ENCODE data around the gene VSIG2.

VSIG2 gene

DNA sequence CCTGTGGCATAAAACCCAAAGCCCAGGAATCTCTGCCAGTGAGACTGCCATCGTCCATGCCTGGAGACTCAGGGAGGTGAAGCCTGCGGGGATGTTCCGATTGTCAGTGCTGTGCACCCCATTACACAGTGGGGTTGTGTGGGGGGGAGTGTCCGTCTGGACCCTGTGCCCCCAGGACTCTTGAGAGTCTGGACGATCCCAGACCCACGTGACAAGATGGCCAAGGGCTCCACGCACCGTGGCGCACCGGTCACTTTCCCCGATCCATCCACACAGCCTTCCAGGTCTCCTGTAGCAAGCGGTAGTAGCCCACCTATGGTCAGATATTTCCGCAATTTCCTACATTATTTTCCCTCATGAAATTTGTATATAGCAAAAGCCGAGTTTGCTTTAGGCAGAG is 33.3 kb downstream of the VSIG2 start:
- FAIRE-seq = no peak

DNA sequence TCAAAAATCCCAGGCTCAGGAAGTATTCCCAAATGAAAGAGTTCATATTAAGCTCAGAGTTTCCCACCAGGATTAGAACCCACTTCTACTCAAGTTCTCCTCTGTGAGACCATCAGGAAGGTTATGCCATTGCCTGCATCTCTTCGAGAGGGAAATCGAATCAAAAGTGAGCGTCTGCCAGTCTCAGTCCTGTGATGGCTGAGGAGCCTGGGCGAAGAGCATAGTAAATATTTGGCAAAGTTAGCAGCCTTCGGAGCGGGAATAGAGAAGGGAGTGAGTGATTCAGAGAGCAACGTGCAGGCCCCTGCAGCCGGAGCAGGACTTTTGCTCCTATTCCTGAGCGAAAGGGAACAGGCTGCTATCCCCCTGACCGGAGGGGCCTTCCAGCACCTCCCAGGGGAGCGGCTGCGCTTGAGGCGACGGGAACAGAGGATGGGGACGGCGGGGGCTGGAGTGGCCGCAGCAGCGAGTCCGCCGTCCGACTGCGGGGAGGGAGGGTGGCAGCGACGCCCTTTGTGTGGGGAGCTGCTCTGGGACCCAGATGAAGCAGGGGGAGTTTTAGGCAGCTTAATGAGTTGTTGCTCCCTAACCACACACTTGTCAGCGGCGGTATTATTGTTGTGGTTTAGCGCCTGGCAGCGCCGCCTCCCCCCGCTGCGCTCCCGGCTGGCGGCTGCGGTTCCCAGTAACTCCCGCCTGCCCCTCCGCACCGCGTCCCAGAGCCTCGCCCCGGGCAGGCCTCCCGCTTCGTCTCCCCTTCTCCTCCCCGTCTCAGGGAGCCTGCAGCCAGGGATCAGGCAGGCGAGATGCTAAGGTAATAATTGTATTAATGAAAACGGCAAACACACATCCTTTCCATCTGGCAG is 34.0 kb downstream of the VSIG2 start:
- FAIRE-seq = no peak

DNA sequence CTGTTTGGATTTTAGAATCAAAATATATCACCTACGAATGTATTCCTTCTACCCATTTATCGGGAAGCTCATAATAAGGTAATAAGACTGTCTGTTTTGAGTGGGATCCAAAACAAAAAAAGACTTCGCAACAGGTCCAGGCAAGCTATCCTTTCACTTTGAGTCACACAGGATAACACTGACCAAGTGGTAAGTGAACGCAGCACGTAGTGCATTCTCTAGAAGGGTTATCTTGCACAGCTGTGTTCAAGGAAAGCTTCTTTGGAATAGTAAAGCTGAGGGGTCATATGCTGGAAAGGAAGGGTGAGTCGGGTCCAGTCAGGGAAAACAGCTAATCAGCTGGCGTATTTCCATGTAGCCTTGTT is 34.7 kb downstream of the VSIG2 start:
- FAIRE-seq = no peak

DNA sequence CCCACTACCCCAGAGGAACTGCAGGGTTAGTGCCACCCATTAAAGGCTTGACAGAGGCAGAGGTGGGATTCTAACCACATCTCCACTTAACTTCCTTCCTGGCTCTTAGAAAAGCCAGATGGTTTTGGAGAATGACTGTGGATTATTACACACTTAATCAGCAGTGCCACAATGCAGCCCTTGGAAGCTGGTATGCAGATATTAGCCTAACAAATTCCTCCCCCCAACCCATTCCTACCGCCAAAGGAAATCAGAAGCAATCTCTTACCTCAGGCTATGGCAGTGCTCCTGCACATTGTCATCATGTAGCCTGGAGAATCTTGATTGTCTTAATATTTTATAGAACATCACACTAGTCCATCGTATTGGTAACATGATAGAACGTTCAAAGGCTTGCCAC is 35.5 kb downstream of the VSIG2 start:
- no peak for FAIRE-seq

DNA sequence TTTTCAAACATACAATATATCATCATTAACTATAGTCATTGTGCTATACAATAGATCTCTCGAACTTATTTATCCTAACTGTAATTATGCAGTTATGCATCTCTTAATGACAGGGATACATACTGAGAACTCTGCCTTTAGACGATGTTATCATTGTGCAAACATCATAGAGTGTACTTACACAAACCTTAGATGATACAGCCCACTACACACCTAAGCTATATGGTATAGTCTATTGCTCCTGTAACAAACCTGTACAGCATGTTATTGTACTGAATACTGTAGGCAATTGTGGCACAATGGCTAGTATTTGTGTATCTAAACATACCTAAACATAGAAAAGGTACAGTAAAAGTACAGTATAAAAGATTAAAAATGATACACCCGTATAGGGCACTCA is 39.7 kb downstream of the VSIG2 start:
- no peak for FAIRE-seq

DNA sequence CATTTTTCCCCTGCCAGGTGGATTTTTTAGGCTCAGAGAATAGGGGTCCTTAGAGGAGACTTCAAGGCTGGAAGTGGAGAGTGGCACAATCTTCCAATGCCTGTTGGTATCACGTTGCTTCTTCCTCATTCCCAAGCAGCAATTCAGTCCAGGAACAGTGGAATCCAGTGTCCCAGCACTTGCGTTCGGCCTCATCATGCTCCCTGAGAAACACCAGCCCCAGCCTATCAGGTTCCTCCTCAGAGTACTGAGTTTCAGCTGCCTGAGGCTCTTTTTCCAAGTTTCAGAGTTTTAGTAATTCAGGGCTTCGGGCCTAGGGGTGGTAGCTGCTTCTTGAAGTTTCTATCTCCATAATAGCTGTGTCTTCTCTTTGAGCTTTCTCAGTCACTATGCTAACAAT is 44.2 kb downstream of the VSIG2 start:
- FAIRE-seq = no peak

DNA sequence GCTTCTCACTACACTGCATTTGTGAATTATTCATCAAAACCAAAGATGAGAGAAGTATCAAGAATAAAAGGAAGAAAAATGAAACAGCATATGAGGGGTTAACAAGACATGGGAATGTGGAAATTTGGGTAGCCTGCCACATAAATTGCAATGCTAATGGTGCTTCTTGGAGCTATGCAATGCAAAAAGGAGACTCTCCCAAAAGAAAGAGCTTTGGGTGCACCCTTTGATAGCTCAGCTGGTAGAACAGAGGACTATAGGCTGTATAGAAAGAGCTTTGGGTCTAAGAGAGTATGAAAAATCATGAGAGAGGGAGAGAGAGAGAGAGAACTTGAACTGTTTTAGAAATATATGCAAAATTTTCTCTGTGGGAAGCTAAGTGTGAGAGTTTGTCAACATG is 52.0 kb downstream of the VSIG2 start:
- FAIRE-seq = no peak

DNA sequence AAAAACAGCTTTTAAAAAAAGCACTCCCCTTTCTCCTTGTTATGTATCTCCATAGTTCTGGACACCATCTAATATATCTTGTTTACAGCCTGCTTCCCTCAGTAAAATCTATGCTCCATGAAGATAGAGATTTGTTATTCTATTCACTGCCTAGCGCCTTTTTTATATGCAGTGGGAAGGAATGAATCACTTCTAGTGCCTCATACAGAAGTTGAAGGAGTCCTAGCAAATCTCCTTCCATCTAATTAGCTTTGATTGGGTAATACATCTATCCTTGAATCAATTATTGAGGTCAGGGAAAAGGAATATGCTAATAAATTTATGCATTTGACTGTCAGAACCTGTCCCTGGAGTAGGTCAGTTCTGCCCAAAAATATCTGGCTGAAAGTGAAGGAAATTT is 52.5 kb downstream of the VSIG2 start:
- FAIRE-seq = no peak
